Transverse colon (tissue), 4 donors: ENCODE results near the gene PRDM5. TPM values are rescaled to one million over a fixed set of nuclear protein-coding genes. Genes with fewer than 3 reads are reported as not detected.

ENCODE experiments used
- DNase-seq: peaks from one replicate; pipeline ENCODE4 v3.0.0-alpha.2; 2019
- H3K27ac ChIP-seq, 4 donors: fragments of 200-600 bp; sonication (generic); 2 replicates each; pipeline ENCODE4 v1.5.1; 2016 to 2018; ENCODE audit warnings: inconsistent platforms in 4 of 4
- H3K27me3 ChIP-seq: fragments of 200-600 bp; sonication (generic); 2 replicates; pipeline ENCODE4 v1.5.1; 2017; ENCODE audit warnings: inconsistent platforms
- H3K36me3 ChIP-seq, 4 donors: fragments of 200-600 bp; sonication (generic); 2 replicates each; pipeline ENCODE4 v1.5.1; 2017 to 2019; ENCODE audit warnings: inconsistent platforms in 4 of 4
- H3K4me1 ChIP-seq, 4 donors: fragments of 200-600 bp; sonication (generic); 2 replicates each; pipeline ENCODE4 v1.5.1; 2017 to 2020; ENCODE audit warnings: inconsistent platforms in 4 of 4
- H3K4me3 ChIP-seq, 4 donors: fragments of 200-600 bp; sonication (generic); 1 replicate in 1 of 4; 2 replicates in 3 of 4; pipeline versions ENCODE4 v1.5.1 to v1.6.1; 2017 to 2019; ENCODE audit warnings: inconsistent platforms in 4 of 4
- H3K9me3 ChIP-seq, 2 donors: fragments of 200-600 bp; sonication (generic); 2 replicates each; pipeline ENCODE4 v1.5.1; 2017 to 2019; ENCODE audit warnings: inconsistent platforms in 2 of 2
- CTCF ChIP-seq, 5 experiments: fragments of 200-600 bp in 3 of 5; fragments of 450-650 bp in 2 of 5; sonication (generic) in 3 of 5; IDR thresholded peaks; 1 replicate in 2 of 5; 2 replicates in 3 of 5; pipeline ENCODE4 v1.5.1; 2016 to 2017; ENCODE audit warnings: antibody characterized with exemption in 5 of 5, inconsistent platforms in 3 of 5, mild to moderate bottlenecking in 2 of 5, moderate library complexity in 1 of 5
- EP300 ChIP-seq: sonication (generic); formaldehyde crosslinking; IDR thresholded peaks from one replicate; pipeline ENCODE4 v1.6.1; 2017; ENCODE audit warnings: antibody characterized with exemption, low read depth
- POLR2A ChIP-seq: fragments of 450-650 bp; IDR thresholded peaks from one replicate; pipeline ENCODE4 v1.6.1; 2016; ENCODE audit warnings: antibody characterized with exemption, mild to moderate bottlenecking, moderate library complexity
- POLR2AphosphoS5 ChIP-seq, 3 donors: sonication (generic); formaldehyde crosslinking; IDR thresholded peaks; one replicate each; pipeline ENCODE4 v1.6.1; 2016; ENCODE audit warnings: antibody characterized with exemption in 3 of 3
- WGBS, 2 donors: methylation state at CpG; one replicate each; pipeline ENCODE4 v1.1.5; 2018; ENCODE audit warnings: low coverage in 1 of 2; 5-methylcytosine and 5-hydroxymethylcytosine counted together
- in situ Hi-C, 4 donors: fragments of 200-750 bp; cut with MboI; loops; one replicate each; pipeline versions ENCODE4 v1.15.0 to v1.15.1; 2017; ENCODE audit warnings: low sequenced_read_pairs in 3 of 4, low pct_ligation_motif_present in 1 of 4, low pct_unique_long_range_greater_than_20kb in 1 of 4
- intact Hi-C: fragments of 100-400 bp; cut with DNase I; formaldehyde crosslinking; loops from one replicate; pipeline ENCODE4 v1.15.1; 2023; ENCODE audit warnings: low total_unique reads
- total RNA-seq, 4 donors: library from RNA; depleted of rRNA; stranded (reverse); fragments of >200 nt; gene quantifications; one replicate each; pipeline ENCODE4 v1.1.0, GENCODE V29; 2016

PRDM5 gene
- total RNA-seq, 4 donors from 2014 or later, result 3.8 to 7.9 (median 6.9) TPM

GRCh38 chr4:120963449-120963848, 40.9 kb upstream of the PRDM5 start:
- Histone ChIP-seq H3K27me3 (no peaks in the 10 kb centered on the region), H3K36me3 (no peaks in the 10 kb centered on the region), H3K27ac (no peak overlapping the region), H3K4me3 (no peak overlapping the region), H3K9me3 (no peaks in the 10 kb centered on the region), H3K4me1 (peaks cover 0 to 6% (median 0%) of the 10 kb centered on the region in 4 donors)
- TF ChIP-seq POLR2AphosphoS5 (IDR thresholded peaks at IDR 0.05) (no peak), CTCF (IDR thresholded peaks at IDR 0.05) (no peak), EP300 (no peak), POLR2A (no peak)
- in situ Hi-C loops, result no loop called here
- no peak for DNase-seq
- intact Hi-C loops, result no loop called here
- 88 to 95% methylated on average over 4 of the region's 4 CpGs for whole genome bisulfite sequencing, 2 donors

- DNase-seq, result peak; percentile 14
- intact Hi-C loops, result no loop called here
- H3K36me3 ChIP-seq, result no peaks in the 10 kb centered on the region
- 35 to 39% methylated on average over 2 of the region's 2 CpGs for WGBS, 2 donors
- peaks cover 0 to 6% (median 0%) of the 10 kb centered on the region in 4 donors for H3K4me1 ChIP-seq
- no peak overlapping the region for H3K4me3 ChIP-seq
- no peak for TF ChIP-seq POLR2A
- no peak for TF ChIP-seq EP300
- TF ChIP-seq CTCF (IDR thresholded peaks at IDR 0.05), result no peak
- no peak for TF ChIP-seq POLR2AphosphoS5 (IDR thresholded peaks at IDR 0.05)
- H3K27ac ChIP-seq, result no peak overlapping the region
- H3K9me3 ChIP-seq, result no peaks in the 10 kb centered on the region
- no peaks in the 10 kb centered on the region for H3K27me3 ChIP-seq
- in situ Hi-C loops, result no loop called here
These were observed 38.2 kb upstream of the PRDM5 start for GRCh38 chr4:120960656-120961267.

- intact Hi-C loops (no loop called here), in situ Hi-C loops (no loop called here)
- Histone ChIP-seq H3K4me3 (no peak overlapping the region), H3K9me3 (peaks cover 3 to 5% of the 10 kb centered on the region in 2 donors), H3K4me1 (no peaks in the 10 kb centered on the region), H3K27me3 (no peaks in the 10 kb centered on the region), H3K36me3 (no peaks in the 10 kb centered on the region), H3K27ac (no peak overlapping the region)
- no peak for TF ChIP-seq EP300
- no peak for TF ChIP-seq POLR2A
- TF ChIP-seq CTCF (IDR thresholded peaks at IDR 0.05), result no peak
- no peak for TF ChIP-seq POLR2AphosphoS5 (IDR thresholded peaks at IDR 0.05)
- WGBS, 2 donors, result 17 to 55% methylated on average over 1 to 4 of the region's 4 CpGs
- DNase-seq, result no peak
These were observed 25.9 kb upstream of the PRDM5 start for GRCh38 chr4:120948382-120948781.

GRCh38 chr4:120942776-120943175, 20.2 kb upstream of the PRDM5 start:
- H3K4me1 ChIP-seq, result peaks cover 0 to 14% (median 5%) of the 10 kb centered on the region in 4 donors
- no peaks in the 10 kb centered on the region for H3K27me3 ChIP-seq
- H3K9me3 ChIP-seq, result no peaks in the 10 kb centered on the region
- no peak for DNase-seq
- TF ChIP-seq POLR2AphosphoS5 (IDR thresholded peaks at IDR 0.05) (no peak), CTCF (IDR thresholded peaks at IDR 0.05) (no peak), EP300 (no peak), POLR2A (no peak)
- no peaks in the 10 kb centered on the region for H3K36me3 ChIP-seq
- intact Hi-C loops (no loop called here), in situ Hi-C loops (no loop called here)
- no peak overlapping the region for H3K4me3 ChIP-seq
- 29 to 32% methylated on average over 3 of the region's 3 CpGs for WGBS, 2 donors
- H3K27ac ChIP-seq, result no peak overlapping the region
